ENCODE results near the gene SOCS1.
A peak's percentile ranks its signal among the peaks of the same experiment; 100 is the strongest.

The SOCS1 gene

DNA sequence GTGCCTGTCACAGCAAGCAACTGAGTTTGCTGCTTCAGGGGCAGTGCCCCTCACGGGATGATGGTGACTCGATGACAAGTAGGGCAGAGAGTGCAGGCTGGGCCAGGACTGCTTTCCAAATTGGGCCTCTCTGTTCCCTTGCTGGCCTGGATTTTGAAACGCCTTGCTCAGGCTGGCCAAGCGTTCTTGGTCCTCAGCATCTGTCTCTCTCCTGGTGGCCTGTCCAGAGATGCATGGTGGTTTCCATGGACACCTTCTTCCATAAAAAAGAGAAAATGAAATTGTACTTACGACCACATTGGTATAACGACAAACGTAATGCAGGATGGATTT is 44.5 kb upstream of the SOCS1 start:
- TF ChIP-seq SIN3A (IDR thresholded peaks at IDR 0.05; ENCODE audit: borderline replicate concordance, insufficient read depth, low read length) (no peak), FOXP2 (optimal IDR thresholded peaks at IDR 0.05; ENCODE audit: borderline replicate concordance, extremely low read depth, extremely low read length, insufficient read depth) (no peak), POLR2AphosphoS5 (IDR thresholded peaks at IDR 0.05; ENCODE audit: low read depth, low read length) (no peak), TAF1 (IDR thresholded peaks at IDR 0.05; ENCODE audit: borderline replicate concordance, insufficient read depth, low read length) (no peak)
- TF ChIP-seq, protein P1, sequence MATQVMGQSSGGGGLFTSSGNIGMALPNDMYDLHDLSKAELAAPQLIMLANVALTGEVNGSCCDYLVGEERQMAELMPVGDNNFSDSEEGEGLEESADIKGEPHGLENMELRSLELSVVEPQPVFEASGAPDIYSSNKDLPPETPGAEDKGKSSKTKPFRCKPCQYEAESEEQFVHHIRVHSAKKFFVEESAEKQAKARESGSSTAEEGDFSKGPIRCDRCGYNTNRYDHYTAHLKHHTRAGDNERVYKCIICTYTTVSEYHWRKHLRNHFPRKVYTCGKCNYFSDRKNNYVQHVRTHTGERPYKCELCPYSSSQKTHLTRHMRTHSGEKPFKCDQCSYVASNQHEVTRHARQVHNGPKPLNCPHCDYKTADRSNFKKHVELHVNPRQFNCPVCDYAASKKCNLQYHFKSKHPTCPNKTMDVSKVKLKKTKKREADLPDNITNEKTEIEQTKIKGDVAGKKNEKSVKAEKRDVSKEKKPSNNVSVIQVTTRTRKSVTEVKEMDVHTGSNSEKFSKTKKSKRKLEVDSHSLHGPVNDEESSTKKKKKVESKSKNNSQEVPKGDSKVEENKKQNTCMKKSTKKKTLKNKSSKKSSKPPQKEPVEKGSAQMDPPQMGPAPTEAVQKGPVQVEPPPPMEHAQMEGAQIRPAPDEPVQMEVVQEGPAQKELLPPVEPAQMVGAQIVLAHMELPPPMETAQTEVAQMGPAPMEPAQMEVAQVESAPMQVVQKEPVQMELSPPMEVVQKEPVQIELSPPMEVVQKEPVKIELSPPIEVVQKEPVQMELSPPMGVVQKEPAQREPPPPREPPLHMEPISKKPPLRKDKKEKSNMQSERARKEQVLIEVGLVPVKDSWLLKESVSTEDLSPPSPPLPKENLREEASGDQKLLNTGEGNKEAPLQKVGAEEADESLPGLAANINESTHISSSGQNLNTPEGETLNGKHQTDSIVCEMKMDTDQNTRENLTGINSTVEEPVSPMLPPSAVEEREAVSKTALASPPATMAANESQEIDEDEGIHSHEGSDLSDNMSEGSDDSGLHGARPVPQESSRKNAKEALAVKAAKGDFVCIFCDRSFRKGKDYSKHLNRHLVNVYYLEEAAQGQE (IDR thresholded peaks at IDR 0.05; ENCODE audit: insufficient read depth in 1 of 2, low read depth in 2 of 2, low read length in 2 of 2): no peak

DNA sequence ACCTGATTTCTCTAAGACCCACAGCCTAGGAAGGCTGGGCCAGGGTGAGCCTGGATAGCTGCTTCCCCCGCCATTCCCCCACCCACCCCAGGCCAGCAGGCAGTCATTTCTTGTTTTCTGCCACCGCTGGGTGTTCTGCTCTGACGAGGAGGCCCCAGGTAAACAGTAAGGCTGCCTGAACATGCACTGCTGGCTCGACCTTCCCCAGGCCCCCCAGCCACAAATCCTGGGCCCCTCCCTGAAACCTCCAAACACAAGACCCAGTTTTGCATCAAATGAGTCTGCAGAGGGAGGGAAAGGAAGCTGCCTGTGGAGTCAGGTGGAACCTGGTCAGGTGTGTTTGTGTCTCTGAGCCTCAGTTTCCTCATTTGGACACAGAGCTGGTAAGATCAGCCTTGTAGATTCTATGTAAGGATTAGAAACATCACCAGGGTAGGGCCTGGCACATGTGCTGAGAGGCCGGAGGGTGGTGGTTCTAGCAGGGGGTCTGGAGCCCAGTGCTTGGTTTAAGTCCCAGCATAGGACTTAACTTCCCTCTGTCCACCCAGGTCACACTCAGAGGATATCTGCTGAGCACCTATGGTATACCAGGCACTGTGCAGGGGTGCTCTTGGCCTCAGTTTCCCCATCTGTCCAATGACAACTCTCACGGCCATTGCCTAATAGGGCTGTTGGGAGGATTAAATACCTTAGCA is 44.0 kb upstream of the SOCS1 start:
- no peak for TF ChIP-seq POLR2AphosphoS5 (IDR thresholded peaks at IDR 0.05; ENCODE audit: low read depth, low read length)
- no peak for TF ChIP-seq SIN3A (IDR thresholded peaks at IDR 0.05; ENCODE audit: borderline replicate concordance, insufficient read depth, low read length)
- TF ChIP-seq, protein P1 (IDR thresholded peaks at IDR 0.05; ENCODE audit: insufficient read depth in 1 of 2, low read depth in 2 of 2, low read length in 2 of 2): no peak
- TF ChIP-seq TAF1 (IDR thresholded peaks at IDR 0.05; ENCODE audit: borderline replicate concordance, insufficient read depth, low read length): no peak
- TF ChIP-seq FOXP2 (optimal IDR thresholded peaks at IDR 0.05; ENCODE audit: borderline replicate concordance, extremely low read depth, extremely low read length, insufficient read depth): no peak

DNA sequence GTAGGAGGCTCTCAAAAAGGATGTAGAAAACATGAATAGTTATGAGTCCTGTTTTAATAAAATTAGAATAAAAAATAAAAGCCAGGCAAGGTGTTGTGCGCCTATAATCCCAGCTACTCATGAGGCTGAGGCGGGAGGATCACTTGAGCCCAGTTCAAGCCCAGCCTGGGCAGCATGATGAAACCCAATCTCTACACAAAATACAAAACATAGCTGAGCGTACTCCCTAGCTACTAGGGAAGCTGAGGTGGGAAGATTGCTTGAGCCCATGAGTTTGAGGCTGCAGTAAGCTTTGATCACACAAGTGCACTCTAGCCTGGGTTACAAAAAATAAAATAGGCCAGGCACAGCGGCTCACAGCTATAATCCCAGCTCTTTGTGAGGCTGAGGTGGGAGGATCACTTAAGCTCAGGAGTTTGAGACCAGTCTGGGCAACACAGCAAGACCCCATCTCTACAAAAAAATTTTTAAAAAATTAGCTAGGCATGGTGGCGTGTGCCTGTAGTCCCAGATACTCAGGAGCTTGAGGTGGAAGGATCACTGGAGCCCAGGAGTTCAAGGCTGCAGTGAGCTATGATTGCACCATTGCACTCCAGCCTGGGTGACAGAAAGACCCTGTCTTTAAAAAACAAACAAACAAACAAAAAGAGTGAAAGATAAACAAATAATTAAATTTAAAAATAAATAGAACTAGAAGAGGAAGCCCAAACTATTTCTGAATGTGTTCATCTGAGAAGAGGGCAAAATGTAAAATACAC is 42.3 kb upstream of the SOCS1 start:
- TF ChIP-seq POLR2AphosphoS5 (IDR thresholded peaks at IDR 0.05; ENCODE audit: low read depth, low read length): no peak

DNA sequence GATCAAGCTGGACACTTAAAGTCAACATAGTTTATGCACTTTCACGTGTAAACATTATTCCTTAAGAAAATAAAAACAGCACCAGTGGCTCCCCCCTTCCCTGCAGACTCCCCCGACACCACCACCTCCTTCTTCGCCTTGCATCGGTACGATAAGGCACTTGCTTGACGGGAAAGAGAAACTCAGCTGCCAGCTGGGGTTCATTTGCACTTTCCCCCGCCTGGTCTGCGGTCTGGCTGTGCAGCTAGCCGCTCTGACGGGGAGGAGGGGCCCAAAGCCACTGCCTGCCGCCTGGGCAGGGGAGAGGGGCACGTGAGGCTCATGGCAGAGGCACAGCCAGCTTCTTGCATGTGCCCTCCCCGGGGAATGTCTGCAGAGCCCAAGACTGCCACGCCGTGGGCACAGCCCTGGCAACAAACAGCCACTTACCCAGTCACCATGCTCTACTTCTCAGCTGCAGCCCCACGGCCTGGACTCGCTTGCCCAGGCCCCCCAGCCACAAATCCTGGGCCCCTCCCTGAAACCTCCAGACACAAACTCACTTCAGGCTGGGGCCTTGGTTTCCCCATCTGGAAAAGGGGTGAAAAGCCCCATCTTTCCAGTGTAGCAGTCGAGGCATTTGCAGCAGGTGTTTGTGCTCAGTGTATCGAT is 41.6 kb upstream of the SOCS1 start:
- TF ChIP-seq FOXP2 (optimal IDR thresholded peaks at IDR 0.05; ENCODE audit: borderline replicate concordance, extremely low read depth, extremely low read length, insufficient read depth): peak; percentile 37
- TF ChIP-seq SIN3A (IDR thresholded peaks at IDR 0.05; ENCODE audit: borderline replicate concordance, insufficient read depth, low read length): no peak
- TF ChIP-seq POLR2AphosphoS5 (IDR thresholded peaks at IDR 0.05; ENCODE audit: low read depth, low read length): no peak
- TF ChIP-seq, protein P1 (IDR thresholded peaks at IDR 0.05; ENCODE audit: insufficient read depth in 1 of 2, low read depth in 2 of 2, low read length in 2 of 2): no peak
- TF ChIP-seq TAF1 (IDR thresholded peaks at IDR 0.05; ENCODE audit: borderline replicate concordance, insufficient read depth, low read length): no peak

DNA sequence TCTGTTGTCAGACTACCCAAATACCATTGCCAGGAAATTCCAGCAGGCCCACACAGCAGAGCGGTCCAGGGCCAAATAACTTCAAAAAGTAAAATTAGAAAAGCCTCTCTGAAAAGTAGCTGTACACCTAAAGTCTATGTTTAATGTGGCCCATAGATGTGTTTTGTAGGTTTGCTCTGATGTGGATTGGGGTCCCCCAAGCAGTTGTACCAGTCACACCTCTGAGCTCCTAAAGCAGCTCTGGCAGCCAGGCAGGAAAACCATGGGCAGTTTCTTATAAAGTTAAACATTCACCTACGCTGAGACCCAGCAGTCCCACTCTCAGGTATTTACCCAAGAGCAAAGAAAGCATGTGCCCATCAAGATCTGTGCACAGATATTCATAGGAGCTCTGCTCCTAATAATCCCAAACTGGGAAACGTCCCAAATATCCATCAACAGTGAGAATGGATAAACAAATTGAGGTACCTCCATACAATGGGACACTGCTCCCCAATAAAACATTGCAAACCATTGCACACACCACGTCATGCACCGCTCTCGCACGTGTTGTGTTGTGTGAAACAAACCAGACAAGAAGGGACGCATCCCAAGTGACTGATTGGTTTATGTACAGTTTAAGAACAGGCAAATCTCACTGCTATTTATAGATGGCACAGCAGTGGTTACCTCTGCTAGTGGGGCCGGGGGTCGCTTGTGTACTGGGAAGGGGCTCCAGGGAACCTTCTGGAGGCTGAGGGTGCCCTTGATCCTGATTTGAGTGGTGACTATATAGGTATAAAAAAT is 40.9 kb upstream of the SOCS1 start:
- TF ChIP-seq FOXP2 (optimal IDR thresholded peaks at IDR 0.05; ENCODE audit: borderline replicate concordance, extremely low read depth, extremely low read length, insufficient read depth): no peak
- TF ChIP-seq TAF1 (IDR thresholded peaks at IDR 0.05; ENCODE audit: borderline replicate concordance, insufficient read depth, low read length): no peak

All from PFSK-1 (cell line).